OCI-LY1 (cell line): Measurements from ENCODE around the gene CTNNA2.

Source experiments
- H2AFZ ChIP-seq: fragments of 200-600 bp; sonication (generic), shearing (Covaris generic); 2 replicates; pipeline ENCODE4 v1.6.0; 2014; ENCODE audit warnings: antibody characterized with exemption, mild to moderate bottlenecking, low read length
- H3F3A ChIP-seq: fragments of 200-600 bp; sonication (generic), shearing (Covaris generic); 2 replicates; pipeline ENCODE4 v1.6.0; 2014; ENCODE audit warnings: mild to moderate bottlenecking, antibody characterized with exemption, low read length, moderate library complexity; ENCODE audit not compliant: insufficient read depth
- H3K27ac ChIP-seq: fragments of 200-600 bp; sonication (generic); 2 replicates; pipeline ENCODE4 v1.5.1; 2014; ENCODE audit warnings: low read length, mixed run types, mild to moderate bottlenecking, low read depth; ENCODE audit not compliant: poor library complexity, severe bottlenecking
- H3K27me3 ChIP-seq: fragments of 200-600 bp; sonication (generic); 2 replicates; pipeline ENCODE4 v1.6.0; 2014; ENCODE audit warnings: antibody characterized with exemption, mild to moderate bottlenecking, low read length, moderate library complexity; ENCODE audit not compliant: insufficient read depth
- H3K36me3 ChIP-seq: fragments of 200-600 bp; sonication (generic); 2 replicates; pipeline ENCODE4 v1.6.1; 2014; ENCODE audit warnings: mild to moderate bottlenecking, antibody characterized with exemption, low read length, moderate library complexity, mixed read lengths; ENCODE audit not compliant: insufficient read depth
- H3K4me1 ChIP-seq: fragments of 200-600 bp; sonication (generic); 2 replicates; pipeline ENCODE4 v1.5.1; 2014; ENCODE audit warnings: mild to moderate bottlenecking, low read length, moderate library complexity; ENCODE audit not compliant: insufficient read depth, severe bottlenecking
- H3K4me2 ChIP-seq: fragments of 200-600 bp; sonication (generic), shearing (Covaris generic); 2 replicates; pipeline ENCODE4 v1.6.1; 2014; ENCODE audit warnings: low read length
- H3K4me3 ChIP-seq: fragments of 200-600 bp; sonication (generic); 2 replicates; pipeline ENCODE4 v1.5.1; 2014; ENCODE audit warnings: low read length, low read depth, mild to moderate bottlenecking, mixed read lengths; ENCODE audit not compliant: poor library complexity, severe bottlenecking
- H3K79me2 ChIP-seq: fragments of 200-600 bp; shearing (Covaris generic); 2 replicates; pipeline ENCODE4 v1.6.1; 2016; ENCODE audit warnings: mixed run types, low read length, mixed read lengths; ENCODE audit not compliant: insufficient read depth
- H3K9ac ChIP-seq: fragments of 200-600 bp; sonication (generic), shearing (Covaris generic); 2 replicates; pipeline ENCODE4 v1.6.1; 2014; ENCODE audit warnings: mild to moderate bottlenecking, low read length, mixed read lengths
- H3K9me2 ChIP-seq: fragments of 200-600 bp; sonication (generic), shearing (Covaris generic); 2 replicates; pipeline ENCODE4 v1.6.1; 2014; ENCODE audit warnings: low read depth, mild to moderate bottlenecking, low read length, mixed read lengths
- H3K9me3 ChIP-seq: fragments of 200-600 bp; shearing (Covaris generic); 2 replicates; pipeline ENCODE4 v1.6.1; 2014; ENCODE audit warnings: low read length, mixed read lengths
- H4K20me1 ChIP-seq: fragments of 200-600 bp; sonication (generic), shearing (Covaris generic); 2 replicates; pipeline ENCODE4 v1.6.0; 2016; ENCODE audit warnings: mild to moderate bottlenecking, low read length; ENCODE audit not compliant: insufficient read depth
- CTCF ChIP-seq: fragments of 200-600 bp; sonication (generic), shearing (Covaris generic); IDR thresholded peaks from 2 replicates; pipeline ENCODE4 v1.5.1; 2017; ENCODE audit warnings: mild to moderate bottlenecking, antibody characterized with exemption, low read length, moderate library complexity, mixed read lengths
- EZH2 ChIP-seq: fragments of 200-600 bp; sonication (generic), shearing (Covaris generic); IDR thresholded peaks from 2 replicates; pipeline ENCODE4 v1.8.0; 2017; ENCODE audit warnings: borderline replicate concordance, mixed run types, mild to moderate bottlenecking, antibody characterized with exemption, low read length, moderate library complexity, mixed read lengths

CTNNA2 gene

GRCh38 chr2:79940364-79940763 is 427.5 kb downstream of the CTNNA2 start:
- TF ChIP-seq EZH2 (no peak), CTCF (no peak)
- no peaks in the 10 kb centered on the region for H3K9me2 ChIP-seq
- no peak overlapping the region for H3K9ac ChIP-seq
- no peak overlapping the region for H2AFZ ChIP-seq
- H3K4me2 ChIP-seq = no peak overlapping the region
- H3K4me3 ChIP-seq = no peak overlapping the region
- no peaks in the 10 kb centered on the region for H3K79me2 ChIP-seq
- no peaks in the 10 kb centered on the region for H4K20me1 ChIP-seq
- no peaks in the 10 kb centered on the region for H3K36me3 ChIP-seq
- H3K27ac ChIP-seq = no peak overlapping the region
- H3F3A ChIP-seq = no peaks in the 10 kb centered on the region
- no peaks in the 10 kb centered on the region for H3K4me1 ChIP-seq
- H3K9me3 ChIP-seq = no peaks in the 10 kb centered on the region
- H3K27me3 ChIP-seq = no peaks in the 10 kb centered on the region

GRCh38 chr2:79941179-79941578 is 428.3 kb downstream of the CTNNA2 start:
- no peak overlapping the region for H3K9ac ChIP-seq
- no peaks in the 10 kb centered on the region for H3F3A ChIP-seq
- H3K9me2 ChIP-seq = no peaks in the 10 kb centered on the region
- no peaks in the 10 kb centered on the region for H3K36me3 ChIP-seq
- no peaks in the 10 kb centered on the region for H3K4me1 ChIP-seq
- H3K79me2 ChIP-seq = no peaks in the 10 kb centered on the region
- H3K4me2 ChIP-seq = no peak overlapping the region
- H2AFZ ChIP-seq = no peak overlapping the region
- no peak overlapping the region for H3K27ac ChIP-seq
- H4K20me1 ChIP-seq = no peaks in the 10 kb centered on the region
- no peaks in the 10 kb centered on the region for H3K27me3 ChIP-seq
- TF ChIP-seq EZH2 (no peak), CTCF (no peak)
- H3K4me3 ChIP-seq = no peak overlapping the region
- H3K9me3 ChIP-seq = no peaks in the 10 kb centered on the region

- Histone ChIP-seq H3K4me3 (no peak overlapping the region), H3K27ac (no peak overlapping the region), H4K20me1 (no peaks in the 10 kb centered on the region), H3K9me3 (no peaks in the 10 kb centered on the region), H3K4me2 (no peak overlapping the region), H3K79me2 (no peaks in the 10 kb centered on the region), H3K27me3 (no peaks in the 10 kb centered on the region), H2AFZ (no peak overlapping the region), H3K36me3 (no peaks in the 10 kb centered on the region), H3K9ac (no peak overlapping the region), H3F3A (no peaks in the 10 kb centered on the region), H3K9me2 (no peaks in the 10 kb centered on the region), H3K4me1 (no peaks in the 10 kb centered on the region)
- TF ChIP-seq EZH2 = no peak
- no peak for TF ChIP-seq CTCF
Observed at GRCh38 chr2:79944205-79944604, 431.4 kb downstream of the CTNNA2 start.
